ENCODE measurements around the gene PALLD. TPM values are rescaled to one million over a fixed set of nuclear protein-coding genes. Genes with fewer than 3 reads are reported as not detected.

PALLD gene
- total RNA-seq, 1 experiment from 2014 or later: 166 TPM

- RAD21 ChIA-PET (ENCODE audit: low non-redundant PET in 1 of 2, low total read pairs in 2 of 2, uncharacterized antibody in 2 of 2, unreplicated experiment in 2 of 2): no interaction called here
- Histone ChIP-seq H2AFZ (ENCODE audit: low read depth, low read length, poor library complexity, severe bottlenecking) (no peak overlapping the region), H4K20me1 (ENCODE audit: insufficient read depth) (no peaks in the 10 kb centered on the region), H3K27me3 (ENCODE audit: insufficient read depth, low read length) (no peaks in the 10 kb centered on the region), H3K4me3 (replicated peaks in 1 of 2; ENCODE audit: low read depth in 1 of 2, low read length in 2 of 2) (no peak overlapping the region), H3K9me2 (ENCODE audit: insufficient read depth) (no peaks in the 10 kb centered on the region), H3K9ac (ENCODE audit: low read length) (no peak overlapping the region), H3K4me1 (ENCODE audit: control insufficient read depth in 1 of 2, insufficient read depth in 2 of 2, low read length in 2 of 2) (peaks cover 68 to 78% of the 10 kb centered on the region in 2 experiments), H3K27ac (ENCODE audit: low read depth, low read length) (peak overlapping the region; percentile 58; the same call in 1 of the 2 replicates), H3K4me2 (ENCODE audit: low read length) (no peak overlapping the region), H3K36me3 (ENCODE audit: control insufficient read depth in 1 of 2, insufficient read depth in 2 of 2, low read length in 2 of 2) (no peaks in the 10 kb centered on the region), H3K79me2 (ENCODE audit: insufficient read depth, low read length) (peaks cover 5% of the 10 kb centered on the region; the same call in 1 of the 2 replicates), H3K9me3 (ENCODE audit: control insufficient read depth in 1 of 2, insufficient read depth in 1 of 2, low read depth in 1 of 2, low read length in 2 of 2) (no peaks in the 10 kb centered on the region)
- POLR2A ChIA-PET: no interaction called here
- CTCF ChIA-PET: interaction anchor here (0.7 kb wide), 1 partner anchor 204 kb away, joined by 4 read pairs; no protein-coding TSS in a partner anchor
- BruUV-seq (replicated peaks): no TSS peak
- DNase-seq (ENCODE audit: low read depth, low spot score) (no peak), ATAC-seq (no peak)
- TF ChIP-seq JUND (IDR thresholded peaks at IDR 0.05) (no peak), EZH2 (IDR thresholded peaks at IDR 0.05) (no peak), TCF7L2 (IDR thresholded peaks at IDR 0.05; ENCODE audit: borderline replicate concordance, extremely low read depth, insufficient read depth, insufficient read length) (no peak), ELF1 (IDR thresholded peaks at IDR 0.05; ENCODE audit: borderline replicate concordance, low read depth) (no peak), RAD21 (IDR thresholded peaks at IDR 0.05; ENCODE audit: low read depth) (no peak), SRF (IDR thresholded peaks at IDR 0.05; ENCODE audit: low read depth) (no peak)
- intact Hi-C loops (cut with micrococcal nuclease): no loop called here
Measured at GRCh38 chr4:168615294-168616065, 118.6 kb downstream of the PALLD start.

DNA sequence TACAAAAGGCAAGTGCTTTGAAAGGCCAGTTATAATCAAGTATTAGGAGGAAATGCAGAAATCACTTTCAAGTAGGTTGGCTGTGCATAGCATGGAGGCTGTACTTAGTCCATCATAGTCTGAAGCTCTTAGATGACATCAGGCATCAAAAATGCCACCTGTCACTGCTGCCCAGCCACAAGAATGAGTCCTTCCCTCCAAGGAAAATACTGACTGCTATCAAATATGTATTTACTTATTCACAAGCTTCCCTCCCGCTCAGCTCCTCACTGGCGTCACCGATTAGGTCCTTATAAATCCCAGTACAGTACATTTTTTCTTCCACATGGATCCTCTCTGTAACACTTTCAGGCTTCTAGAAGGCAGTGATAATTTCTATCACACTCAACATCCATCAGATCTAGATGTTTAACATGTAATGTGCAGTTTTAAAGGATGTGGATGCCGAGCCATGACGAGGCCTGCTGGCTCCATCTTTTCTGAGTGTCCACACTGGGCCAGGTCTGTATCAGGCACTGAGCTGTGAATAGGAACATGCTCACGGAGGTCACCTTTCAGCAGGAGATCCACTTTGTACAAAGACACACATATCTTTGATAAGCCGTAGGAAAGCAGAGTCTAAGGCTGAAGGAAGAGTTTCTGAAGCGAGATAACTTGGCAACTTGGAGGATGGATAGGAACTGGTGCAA lies 121.9 kb downstream of the PALLD start:
- H3K79me2 ChIP-seq (ENCODE audit: insufficient read depth, low read length): no peaks in the 10 kb centered on the region
- H3K4me3 ChIP-seq (replicated peaks in 1 of 2; ENCODE audit: low read depth in 1 of 2, low read length in 2 of 2): 0 out of 4 replicates have a peak overlapping the region, but pooled peaks of 1 of the 2 experiments have one; percentile 7
- peak; percentile 54 for DNase-seq (ENCODE audit: low read depth, low spot score)
- H3K9me3 ChIP-seq (ENCODE audit: control insufficient read depth in 1 of 2, insufficient read depth in 1 of 2, low read depth in 1 of 2, low read length in 2 of 2): no peaks in the 10 kb centered on the region
- no peaks in the 10 kb centered on the region for H3K36me3 ChIP-seq (ENCODE audit: control insufficient read depth in 1 of 2, insufficient read depth in 2 of 2, low read length in 2 of 2)
- H4K20me1 ChIP-seq (ENCODE audit: insufficient read depth): no peaks in the 10 kb centered on the region
- no peak overlapping the region for H2AFZ ChIP-seq (ENCODE audit: low read depth, low read length, poor library complexity, severe bottlenecking)
- ChIA-PET POLR2A (interaction anchor here (0.6 to 0.8 kb wide), 2 partner anchors 14 to 29 kb away, joined by 3 to 5 read pairs; no protein-coding TSS in a partner anchor), CTCF (no interaction called here), RAD21 (ENCODE audit: low non-redundant PET in 1 of 2, low total read pairs in 2 of 2, uncharacterized antibody in 2 of 2, unreplicated experiment in 2 of 2) (interaction anchor here (0.6 to 1.0 kb wide), 2 partner anchors 33 to 236 kb away, joined by 3 to 4 read pairs; no protein-coding TSS in a partner anchor)
- peak overlapping the region; percentile 68 for H3K27ac ChIP-seq (ENCODE audit: low read depth, low read length)
- no peaks in the 10 kb centered on the region for H3K9me2 ChIP-seq (ENCODE audit: insufficient read depth)
- H3K27me3 ChIP-seq (ENCODE audit: insufficient read depth, low read length): no peaks in the 10 kb centered on the region
- H3K4me1 ChIP-seq (ENCODE audit: control insufficient read depth in 1 of 2, insufficient read depth in 2 of 2, low read length in 2 of 2): peaks cover 36 to 55% of the 10 kb centered on the region in 2 experiments
- intact Hi-C loops (cut with micrococcal nuclease): no loop called here
- peak; percentile 89 for ATAC-seq
- H3K4me2 ChIP-seq (ENCODE audit: low read length): peak overlapping the region; percentile 59
- 0 out of 2 replicates have a peak overlapping the region, but pooled peaks have one; percentile 7 for H3K9ac ChIP-seq (ENCODE audit: low read length)
- no TSS peak for BruUV-seq (replicated peaks)
- TF ChIP-seq CEBPB (IDR thresholded peaks at IDR 0.05; ENCODE audit: low read depth) (no peak), POLR2AphosphoS5 (IDR thresholded peaks at IDR 0.05; ENCODE audit: low read depth, low read length) (no peak), POLR2A (IDR thresholded peaks at IDR 0.05; ENCODE audit: borderline replicate concordance, extremely low read depth, insufficient read depth, insufficient read length) (no peak), ATF3 (IDR thresholded peaks at IDR 0.05) (peak; percentile 43; the same call in 1 of the 2 replicates), FOSL1 (IDR thresholded peaks at IDR 0.05; ENCODE audit: low read depth) (peak; percentile 31; the same call in 1 of the 2 replicates), EGR1 (IDR thresholded peaks at IDR 0.05; ENCODE audit: low read depth) (no peak), SRF (IDR thresholded peaks at IDR 0.05; ENCODE audit: low read depth) (no peak), ELF1 (IDR thresholded peaks at IDR 0.05; ENCODE audit: borderline replicate concordance, low read depth) (no peak), MAX (IDR thresholded peaks at IDR 0.05) (no peak; the same call in 1 of the 2 replicates), YY1 (IDR thresholded peaks at IDR 0.05; ENCODE audit: extremely low read depth, insufficient replicate concordance, low read depth, low read length) (no peak), JUND (IDR thresholded peaks at IDR 0.05) (peak; percentile 63), SIN3A (IDR thresholded peaks at IDR 0.05; ENCODE audit: low read depth) (no peak), SP1 (IDR thresholded peaks at IDR 0.05; ENCODE audit: low read depth) (no peak), EZH2 (IDR thresholded peaks at IDR 0.05) (no peak), CBX3 (IDR thresholded peaks at IDR 0.05; ENCODE audit: low read depth) (no peak)
